Thymus (tissue), 11 donors: ENCODE data around the gene RNF224. TPM values are rescaled to one million over a fixed set of nuclear protein-coding genes. Genes with fewer than 3 reads are reported as not detected.

Experiments
- DNase-seq, 9 donors: peaks; one replicate each; pipeline ENCODE4 v3.0.0-alpha.2; 2013; ENCODE audit warnings: low spot score in 9 of 9, low read depth in 6 of 9, missing footprints in 1 of 9
- H3K27ac ChIP-seq, 2 donors: one replicate each; pipeline ENCODE4 v1.5.1; 2013; ENCODE audit warnings: control low read depth in 1 of 2, low read depth in 1 of 2, low read length in 1 of 2, mild to moderate bottlenecking in 1 of 2, moderate library complexity in 1 of 2
- H3K27me3 ChIP-seq, 2 donors: one replicate each; pipeline ENCODE4 v1.5.1; 2013; ENCODE audit warnings: low read length in 1 of 2; ENCODE audit not compliant: control insufficient read depth in 2 of 2, insufficient read depth in 1 of 2
- H3K36me3 ChIP-seq, 2 donors: one replicate each; pipeline ENCODE4 v1.5.1; 2013; ENCODE audit warnings: low read length in 1 of 2, mild to moderate bottlenecking in 1 of 2, moderate library complexity in 1 of 2; ENCODE audit not compliant: control insufficient read depth in 2 of 2, insufficient read depth in 2 of 2
- H3K4me1 ChIP-seq, 2 donors: one replicate each; pipeline ENCODE4 v1.5.1; 2013; ENCODE audit warnings: low read length in 2 of 2; ENCODE audit not compliant: control insufficient read depth in 2 of 2, insufficient read depth in 2 of 2
- H3K4me3 ChIP-seq, 2 donors: one replicate each; pipeline ENCODE4 v1.5.1; 2013; ENCODE audit warnings: low read length in 2 of 2, control low read depth in 1 of 2, mild to moderate bottlenecking in 1 of 2
- H3K9me3 ChIP-seq, 2 donors: one replicate each; pipeline ENCODE4 v1.5.1; 2013; ENCODE audit warnings: low read length in 1 of 2, mild to moderate bottlenecking in 1 of 2; ENCODE audit not compliant: control insufficient read depth in 2 of 2, insufficient read depth in 1 of 2
- WGBS: extraction: QIAGEN DNeasy Blood & Tissue Kit; methylation state at CpG from one replicate; pipeline ENCODE4 v1.1.7; 2013; 5-methylcytosine and 5-hydroxymethylcytosine counted together
- polyA plus RNA-seq: library from polyadenylated mRNA; stranded (reverse); fragments of 200-250 nt; gene quantifications from one replicate; pipeline ENCODE4 v1.2.3, GENCODE V29; 2013
- total RNA-seq: library from RNA; stranded (reverse); fragments of 120-200 nt; gene quantifications from one replicate; pipeline ENCODE4 v1.2.4, GENCODE V29; 2013
- donor health status: healthy.

RNF224 gene
- total and polyA plus RNA-seq, 2 donors = 0.05 to 0.16 TPM

GRCh38 chr9:137228968-137229896 is 1.9 kb downstream of the RNF224 start:
- no peak overlapping the region for H3K4me3 ChIP-seq
- no peaks in the 10 kb centered on the region for H3K9me3 ChIP-seq
- peaks cover 6 to 79% of the 10 kb centered on the region in 2 donors for H3K27me3 ChIP-seq
- H3K36me3 ChIP-seq = no peaks in the 10 kb centered on the region
- no peak overlapping the region for H3K27ac ChIP-seq
- H3K4me1 ChIP-seq = peaks cover under 1 to 6% of the 10 kb centered on the region in 2 donors
- DNase-seq = no peak
- 85% methylated on average over 27 of the region's 27 CpGs for WGBS

GRCh38 chr9:137229903-137230704 is 2.8 kb downstream of the RNF224 start:
- Histone ChIP-seq H3K9me3 (no peaks in the 10 kb centered on the region), H3K4me1 (peaks cover 0 to 6% of the 10 kb centered on the region in 2 donors), H3K4me3 (no peak overlapping the region), H3K36me3 (no peaks in the 10 kb centered on the region), H3K27me3 (peaks cover 6 to 87% of the 10 kb centered on the region in 2 donors), H3K27ac (no peak overlapping the region)
- WGBS = 75% methylated on average over 31 of the region's 31 CpGs
- no peak for DNase-seq

DNA sequence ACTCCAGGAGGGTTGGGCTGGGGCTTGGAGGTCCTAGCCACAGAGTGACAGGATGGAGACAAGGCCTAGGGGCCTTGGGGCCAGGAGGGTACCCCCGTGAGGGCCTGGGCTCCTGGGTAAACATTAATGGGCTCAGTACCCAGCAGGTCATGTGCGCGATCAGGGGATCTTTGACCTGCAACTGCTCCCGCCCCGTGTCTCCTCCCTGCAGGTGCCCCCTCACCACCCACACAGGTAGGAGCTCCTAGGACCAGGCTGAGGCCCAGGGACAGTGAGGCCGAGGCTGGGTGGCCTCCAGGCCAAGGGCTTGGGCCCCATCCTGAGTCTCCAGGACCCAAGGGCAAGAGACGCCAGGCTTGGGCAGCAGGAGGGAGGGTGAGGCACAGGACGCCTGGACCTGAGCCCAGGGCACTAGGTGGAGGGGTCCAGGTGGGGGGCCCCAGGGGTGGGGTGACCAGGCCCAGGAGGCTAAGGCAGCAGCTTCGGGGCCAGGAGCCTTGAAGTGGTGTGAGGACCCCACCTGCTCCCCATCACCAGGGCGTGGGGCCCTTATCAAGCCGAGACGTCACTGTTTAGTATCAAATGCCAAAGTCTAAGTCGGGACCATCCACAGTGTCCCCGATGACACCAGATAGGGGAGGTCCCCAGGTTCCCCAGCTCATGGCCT is 3.5 kb downstream of the RNF224 start, which contains the start of gene SLC34A3:
Gene SLC34A3 (plus strand): TSS at position 197 of the 667 bp plus-strand sequence. CDS start 802 bp downstream, outside the sequence.
- Histone ChIP-seq H3K27me3 (peaks cover 6 to 88% of the 10 kb centered on the region in 2 donors), H3K27ac (no peak within 1 kb of the TSS), H3K9me3 (no peaks in the 10 kb centered on the region), H3K4me1 (peaks cover 0 to 6% of the 10 kb centered on the region in 2 donors), H3K4me3 (no peak within 1 kb of the TSS), H3K36me3 (no peaks in the 10 kb centered on the region)
- WGBS = 85% methylated on average over 14 of the region's 14 CpGs
- no peak for DNase-seq

DNA sequence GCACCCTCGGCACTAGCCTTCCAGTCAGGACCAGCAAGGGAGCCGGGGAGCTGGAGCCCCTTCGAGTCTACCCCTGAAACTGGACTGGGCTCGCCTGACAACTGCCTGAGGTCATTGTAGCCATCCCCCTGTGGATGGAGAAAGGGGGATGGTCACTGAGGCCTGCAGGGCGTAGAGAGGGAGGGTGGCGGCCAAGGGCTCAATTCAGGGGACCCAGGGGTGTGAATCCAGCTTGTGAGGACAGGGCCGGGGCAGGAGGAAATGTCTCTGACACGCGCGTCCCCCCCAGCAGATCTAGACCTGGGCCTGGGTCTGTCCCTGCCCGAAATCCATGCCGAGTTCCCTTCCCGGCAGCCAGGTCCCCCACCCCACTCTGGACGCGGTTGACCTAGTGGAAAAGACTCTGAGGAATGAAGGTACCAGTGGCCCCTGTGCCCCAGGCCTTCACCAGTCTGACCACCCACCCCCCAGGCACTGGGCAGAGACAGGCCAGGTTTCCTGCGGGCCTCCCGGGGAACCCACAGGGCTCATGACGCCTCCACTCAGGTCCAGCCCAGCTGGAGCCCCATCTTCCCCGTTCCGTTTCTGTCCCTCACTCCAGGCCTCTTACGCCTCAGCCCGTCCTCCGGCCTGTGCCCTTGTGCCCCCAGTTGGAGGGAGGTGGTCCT is 4.2 kb downstream of the RNF224 start:
- H3K27me3 ChIP-seq = peaks cover 6 to 85% of the 10 kb centered on the region in 2 donors
- no peak overlapping the region for H3K4me3 ChIP-seq
- peaks cover 6 to 13% of the 10 kb centered on the region in 2 donors for H3K4me1 ChIP-seq
- 95% methylated on average over 23 of the region's 23 CpGs for WGBS
- H3K27ac ChIP-seq = no peak overlapping the region
- no peaks in the 10 kb centered on the region for H3K36me3 ChIP-seq
- H3K9me3 ChIP-seq = no peaks in the 10 kb centered on the region
- DNase-seq = no peak

GRCh38 chr9:137232101-137232500 is 4.8 kb downstream of the RNF224 start:
- H3K4me1 ChIP-seq = peaks cover 10 to 19% of the 10 kb centered on the region in 2 donors
- DNase-seq = no peak
- H3K27me3 ChIP-seq = peaks cover 4 to 79% of the 10 kb centered on the region in 2 donors
- no peak overlapping the region for H3K27ac ChIP-seq
- no peak overlapping the region for H3K4me3 ChIP-seq
- no peaks in the 10 kb centered on the region for H3K9me3 ChIP-seq
- no peaks in the 10 kb centered on the region for H3K36me3 ChIP-seq
- 90% methylated on average over 10 of the region's 10 CpGs for WGBS

GRCh38 chr9:137232510-137232909 is 5.2 kb downstream of the RNF224 start:
- no peak for DNase-seq
- Histone ChIP-seq H3K27ac (no peak overlapping the region), H3K4me1 (peaks cover 10 to 18% of the 10 kb centered on the region in 2 donors), H3K36me3 (no peaks in the 10 kb centered on the region), H3K9me3 (no peaks in the 10 kb centered on the region), H3K27me3 (peaks cover 2 to 75% of the 10 kb centered on the region in 2 donors), H3K4me3 (no peak overlapping the region)
- 96% methylated on average over 24 of the region's 24 CpGs for WGBS

GRCh38 chr9:137233143-137233980 is 6.1 kb downstream of the RNF224 start:
- WGBS = 95% methylated on average over 40 of the region's 40 CpGs
- Histone ChIP-seq H3K27me3 (peaks cover 0 to 71% of the 10 kb centered on the region in 2 donors), H3K27ac (no peak overlapping the region), H3K36me3 (no peaks in the 10 kb centered on the region), H3K4me3 (no peak overlapping the region), H3K4me1 (peaks cover 10 to 15% of the 10 kb centered on the region in 2 donors), H3K9me3 (no peaks in the 10 kb centered on the region)
- no peak for DNase-seq
